Measurements from ENCODE around the gene TPRA1.

DNA sequence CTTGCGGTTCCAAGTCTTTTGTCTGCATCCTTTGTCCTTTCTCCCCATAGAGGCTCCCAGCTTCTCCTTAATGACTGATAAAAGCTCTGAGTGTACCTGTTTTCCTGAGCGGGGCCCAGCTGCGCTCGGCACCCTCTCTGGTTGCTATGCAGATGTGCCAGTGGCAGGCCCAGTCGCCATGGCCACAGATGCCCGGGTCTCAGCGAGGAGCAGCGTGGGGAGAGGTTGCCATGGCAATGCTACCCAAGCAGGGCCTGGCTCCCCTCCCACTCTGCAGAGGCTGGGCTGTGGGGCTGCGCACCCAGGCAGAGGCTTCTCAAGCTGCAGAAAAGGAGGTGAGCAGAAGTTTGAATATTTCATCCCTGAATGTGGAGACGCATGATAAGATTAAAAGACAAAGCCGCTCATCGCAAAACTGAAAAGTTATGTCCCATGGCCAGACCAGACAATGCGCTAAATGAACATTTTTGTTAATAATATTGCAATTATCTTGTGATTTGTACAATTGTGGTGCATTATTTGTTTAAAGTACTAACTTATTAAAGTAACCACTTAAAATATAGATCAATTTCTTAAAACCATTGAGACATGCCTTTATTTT, 66.1 kb downstream of the TPRA1 start:
- TF ChIP-seq EP300 (IDR thresholded peaks at IDR 0.05), result no peak
- TF ChIP-seq, protein P1, sequence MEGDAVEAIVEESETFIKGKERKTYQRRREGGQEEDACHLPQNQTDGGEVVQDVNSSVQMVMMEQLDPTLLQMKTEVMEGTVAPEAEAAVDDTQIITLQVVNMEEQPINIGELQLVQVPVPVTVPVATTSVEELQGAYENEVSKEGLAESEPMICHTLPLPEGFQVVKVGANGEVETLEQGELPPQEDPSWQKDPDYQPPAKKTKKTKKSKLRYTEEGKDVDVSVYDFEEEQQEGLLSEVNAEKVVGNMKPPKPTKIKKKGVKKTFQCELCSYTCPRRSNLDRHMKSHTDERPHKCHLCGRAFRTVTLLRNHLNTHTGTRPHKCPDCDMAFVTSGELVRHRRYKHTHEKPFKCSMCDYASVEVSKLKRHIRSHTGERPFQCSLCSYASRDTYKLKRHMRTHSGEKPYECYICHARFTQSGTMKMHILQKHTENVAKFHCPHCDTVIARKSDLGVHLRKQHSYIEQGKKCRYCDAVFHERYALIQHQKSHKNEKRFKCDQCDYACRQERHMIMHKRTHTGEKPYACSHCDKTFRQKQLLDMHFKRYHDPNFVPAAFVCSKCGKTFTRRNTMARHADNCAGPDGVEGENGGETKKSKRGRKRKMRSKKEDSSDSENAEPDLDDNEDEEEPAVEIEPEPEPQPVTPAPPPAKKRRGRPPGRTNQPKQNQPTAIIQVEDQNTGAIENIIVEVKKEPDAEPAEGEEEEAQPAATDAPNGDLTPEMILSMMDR (IDR thresholded peaks at IDR 0.05), result no peak
- TF ChIP-seq POLR2AphosphoS5 (IDR thresholded peaks at IDR 0.05), result no peak
- TF ChIP-seq POLR2A (IDR thresholded peaks at IDR 0.05; ENCODE audit: low read depth), result no peak

All from esophagus muscularis mucosa (tissue), 4 donors.